ENCODE measurements around the gene MRPL49. TPM values are rescaled to one million over a fixed set of nuclear protein-coding genes. Genes with fewer than 3 reads are reported as not detected.

MRPL49 gene
- total and polyA plus RNA-seq, 2 of the 13 experiments (the other 11 are each of a cell fraction or from before 2014, with no cell fraction given), result 39.2 to 53.3 TPM

DNA sequence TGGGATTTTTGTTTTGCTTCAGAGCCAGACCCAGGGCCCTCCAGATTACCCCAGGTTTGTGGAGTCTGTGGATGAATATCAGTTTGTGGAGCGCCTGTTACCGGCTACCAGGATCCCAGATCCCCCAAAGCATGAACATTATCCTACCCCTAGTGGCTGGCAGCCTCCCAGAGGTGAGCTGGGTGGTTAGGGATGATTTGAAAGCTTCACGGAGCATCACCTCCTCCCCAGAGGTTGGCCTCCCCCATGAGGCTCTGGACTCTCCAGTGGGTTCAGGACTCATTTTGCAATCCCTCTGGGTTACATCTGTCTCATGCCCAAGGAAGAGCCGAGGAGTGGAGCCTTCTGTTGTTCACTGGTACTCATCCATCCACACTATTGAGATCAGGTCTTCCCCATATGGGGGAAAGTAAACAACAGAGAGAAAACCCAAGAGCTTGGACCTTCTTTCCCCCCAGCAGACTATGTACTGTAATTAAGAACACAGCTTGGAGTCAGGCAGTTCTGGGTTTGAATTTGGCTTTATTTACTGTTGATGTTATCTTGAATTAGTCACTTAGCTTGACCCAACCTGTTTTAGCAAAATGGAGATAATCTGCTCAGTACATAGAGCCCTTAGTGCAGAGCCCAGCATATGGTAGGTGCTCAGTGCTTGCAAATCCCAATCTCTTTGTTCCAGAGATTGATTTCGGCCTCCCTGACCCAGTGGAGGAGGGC lies 2.5 kb downstream of the MRPL49 start:
- FAIRE-seq, result no peak
- Histone ChIP-seq H3K27me3 (ENCODE audit: control insufficient read depth in 1 of 2, insufficient read depth in 2 of 2, low read length in 2 of 2) (no peaks in the 10 kb centered on the region; a peak in 1 of 5 replicates), H3K9me3 (ENCODE audit: low read length) (no peaks in the 10 kb centered on the region), H3K4me2 (ENCODE audit: low read depth, low read length) (no peak overlapping the region), H3K9ac (ENCODE audit: insufficient read depth, low read depth, low read length) (no peak overlapping the region), H3K4me3 (replicated peaks in 1 of 3; ENCODE audit: insufficient read depth in 1 of 3, low read depth in 2 of 3, low read length in 3 of 3) (no peak overlapping the region), H4K20me1 (ENCODE audit: insufficient read depth, low read length) (no peaks in the 10 kb centered on the region), H3K36me3 (replicated peaks in 1 of 2; ENCODE audit: control insufficient read depth in 1 of 2, insufficient read depth in 2 of 2, low read length in 2 of 2) (peaks cover 33 to 63% of the 10 kb centered on the region in 2 experiments), H3K27ac (ENCODE audit: extremely low read length, insufficient read depth, low read length) (no peak overlapping the region), H2AFZ (ENCODE audit: low read length) (no peak overlapping the region), H3K4me1 (ENCODE audit: insufficient read depth, low read length) (peaks cover 37% of the 10 kb centered on the region), H3K79me2 (ENCODE audit: insufficient read depth, low read length) (peaks cover 42% of the 10 kb centered on the region)
- ATAC-seq, result no peak
- no TSS peak for BruUV-seq (replicated peaks)
- ChIA-PET CTCF (ENCODE audit: low intra/inter-chr PET ratio, low total read pairs) (no interaction called here), POLR2A (interaction anchor here (1.0 to 4.7 kb wide), 2 partner anchors 11 to 57 kb away, joined by 3 to 105 read pairs; partner anchors contain the start of genes CAPN1 and SYVN1)
- in situ Hi-C loops (cut with HindIII; ENCODE audit: extremely low pct_ligation_motif_present, low pct_unique_long_range_greater_than_20kb), result no loop called here
- intact Hi-C loops (cut with micrococcal nuclease; ENCODE audit: unreplicated experiment), result no loop called here
- 94% methylated on average over 4 of the region's 5 CpGs for WGBS (ENCODE audit: low lambda C conversion rate)
- no peak for DNase-seq (ENCODE audit: low spot score)
- no peak for TF ChIP-seq ELF4 (CRISPR knock-in tag; IDR thresholded peaks at IDR 0.05; ENCODE audit: borderline replicate concordance)
- TF ChIP-seq, protein P1, sequence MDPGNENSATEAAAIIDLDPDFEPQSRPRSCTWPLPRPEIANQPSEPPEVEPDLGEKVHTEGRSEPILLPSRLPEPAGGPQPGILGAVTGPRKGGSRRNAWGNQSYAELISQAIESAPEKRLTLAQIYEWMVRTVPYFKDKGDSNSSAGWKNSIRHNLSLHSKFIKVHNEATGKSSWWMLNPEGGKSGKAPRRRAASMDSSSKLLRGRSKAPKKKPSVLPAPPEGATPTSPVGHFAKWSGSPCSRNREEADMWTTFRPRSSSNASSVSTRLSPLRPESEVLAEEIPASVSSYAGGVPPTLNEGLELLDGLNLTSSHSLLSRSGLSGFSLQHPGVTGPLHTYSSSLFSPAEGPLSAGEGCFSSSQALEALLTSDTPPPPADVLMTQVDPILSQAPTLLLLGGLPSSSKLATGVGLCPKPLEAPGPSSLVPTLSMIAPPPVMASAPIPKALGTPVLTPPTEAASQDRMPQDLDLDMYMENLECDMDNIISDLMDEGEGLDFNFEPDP (CRISPR knock-in tag; conservative IDR thresholded peaks at IDR 0.05), result no peak
- TF ChIP-seq KLF12 (CRISPR knock-in tag; IDR thresholded peaks at IDR 0.05; ENCODE audit: borderline replicate concordance), result no peak
- no peak for TF ChIP-seq MED8 (CRISPR knock-in tag; IDR thresholded peaks at IDR 0.05; ENCODE audit: insufficient replicate concordance)
- TF ChIP-seq DR1 (CRISPR knock-in tag; IDR thresholded peaks at IDR 0.05), result no peak
- no peak for TF ChIP-seq ELF1 (CRISPR knock-in tag; IDR thresholded peaks at IDR 0.05)
- TF ChIP-seq ISL2 (CRISPR knock-in tag; IDR thresholded peaks at IDR 0.05), result no peak
- no peak for TF ChIP-seq EP300 (IDR thresholded peaks at IDR 0.05; ENCODE audit: low read depth in 2 of 2, low read length in 2 of 2)
- no peak for TF ChIP-seq EP300 (CRISPR knock-in tag; IDR thresholded peaks at IDR 0.05; ENCODE audit: borderline replicate concordance)
- TF ChIP-seq, protein P2, sequence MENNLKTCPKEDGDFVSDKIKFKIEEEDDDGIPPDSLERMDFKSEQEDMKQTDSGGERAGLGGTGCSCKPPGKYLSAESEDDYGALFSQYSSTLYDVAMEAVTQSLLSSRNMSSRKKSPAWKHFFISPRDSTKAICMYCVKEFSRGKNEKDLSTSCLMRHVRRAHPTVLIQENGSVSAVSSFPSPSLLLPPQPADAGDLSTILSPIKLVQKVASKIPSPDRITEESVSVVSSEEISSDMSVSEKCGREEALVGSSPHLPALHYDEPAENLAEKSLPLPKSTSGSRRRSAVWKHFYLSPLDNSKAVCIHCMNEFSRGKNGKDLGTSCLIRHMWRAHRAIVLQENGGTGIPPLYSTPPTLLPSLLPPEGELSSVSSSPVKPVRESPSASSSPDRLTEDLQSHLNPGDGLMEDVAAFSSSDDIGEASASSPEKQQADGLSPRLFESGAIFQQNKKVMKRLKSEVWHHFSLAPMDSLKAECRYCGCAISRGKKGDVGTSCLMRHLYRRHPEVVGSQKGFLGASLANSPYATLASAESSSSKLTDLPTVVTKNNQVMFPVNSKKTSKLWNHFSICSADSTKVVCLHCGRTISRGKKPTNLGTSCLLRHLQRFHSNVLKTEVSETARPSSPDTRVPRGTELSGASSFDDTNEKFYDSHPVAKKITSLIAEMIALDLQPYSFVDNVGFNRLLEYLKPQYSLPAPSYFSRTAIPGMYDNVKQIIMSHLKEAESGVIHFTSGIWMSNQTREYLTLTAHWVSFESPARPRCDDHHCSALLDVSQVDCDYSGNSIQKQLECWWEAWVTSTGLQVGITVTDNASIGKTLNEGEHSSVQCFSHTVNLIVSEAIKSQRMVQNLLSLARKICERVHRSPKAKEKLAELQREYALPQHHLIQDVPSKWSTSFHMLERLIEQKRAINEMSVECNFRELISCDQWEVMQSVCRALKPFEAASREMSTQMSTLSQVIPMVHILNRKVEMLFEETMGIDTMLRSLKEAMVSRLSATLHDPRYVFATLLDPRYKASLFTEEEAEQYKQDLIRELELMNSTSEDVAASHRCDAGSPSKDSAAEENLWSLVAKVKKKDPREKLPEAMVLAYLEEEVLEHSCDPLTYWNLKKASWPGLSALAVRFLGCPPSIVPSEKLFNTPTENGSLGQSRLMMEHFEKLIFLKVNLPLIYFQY (CRISPR knock-in tag; IDR thresholded peaks at IDR 0.05; ENCODE audit: borderline replicate concordance), result no peak
- TF ChIP-seq REL (CRISPR knock-in tag; conservative IDR thresholded peaks at IDR 0.05), result no peak
- no peak for TF ChIP-seq YEATS4 (CRISPR knock-in tag; IDR thresholded peaks at IDR 0.05; ENCODE audit: borderline replicate concordance)
- TF ChIP-seq, protein P3, sequence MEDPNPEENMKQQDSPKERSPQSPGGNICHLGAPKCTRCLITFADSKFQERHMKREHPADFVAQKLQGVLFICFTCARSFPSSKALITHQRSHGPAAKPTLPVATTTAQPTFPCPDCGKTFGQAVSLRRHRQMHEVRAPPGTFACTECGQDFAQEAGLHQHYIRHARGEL (CRISPR knock-in tag; IDR thresholded peaks at IDR 0.05), result no peak
- no peak for TF ChIP-seq NR2C2 (CRISPR knock-in tag; IDR thresholded peaks at IDR 0.05; ENCODE audit: borderline replicate concordance)
- TF ChIP-seq SRSF9 (IDR thresholded peaks at IDR 0.05; ENCODE audit: borderline replicate concordance, insufficient read depth, low read depth, low read length, poor library complexity, severe bottlenecking), result no peak
- no peak for TF ChIP-seq MLLT10 (CRISPR knock-in tag; IDR thresholded peaks at IDR 0.05)

Data from HepG2 (cell line).